GM12878 (cell line): ENCODE measurements around the gene RHOB. TPM values are rescaled to one million over a fixed set of nuclear protein-coding genes. Genes with fewer than 3 reads are reported as not detected.
A peak's percentile ranks its signal among the peaks of the same experiment; 100 is the strongest.

Experiments
- ATAC-seq: fragments of 200-7000 bp; cut with Tn5 transposase; 3 replicates; pipeline ENCODE4 v1.9.1; 2020; ENCODE audit warnings: mild to moderate bottlenecking, moderate library complexity
- BruUV-seq: library from RNA; stranded (reverse); fragments of 400-500 nt; replicated peaks from 2 replicates; lab custom pipeline; 2021; lab: Mats Ljungman, UMichigan
- CTCF ChIA-PET: fragments of 300-600 bp; sonication (Branson Sonifier 250); formaldehyde crosslinking; extraction: SDS; loops from one replicate; lab custom pipeline; 2021; ENCODE audit warnings: inconsistent platforms; lab: Yijun Ruan, JAX
- POLR2A ChIA-PET: fragments of 350-600 bp; formaldehyde crosslinking; extraction: SDS; loops from one replicate; lab custom pipeline; 2021; ENCODE audit warnings: inconsistent platforms; lab: Charles Lee
- RAD21 ChIA-PET: fragments of 300-600 bp; sonication (Branson Sonifier 250); formaldehyde crosslinking; loops from one replicate; lab custom pipeline; 2023; ENCODE audit warnings: antibody characterized with exemption; ENCODE audit not compliant: unreplicated experiment; lab: Charles Lee
- SMC1A ChIA-PET: fragments of 300-600 bp; sonication (Branson Sonifier 250); formaldehyde crosslinking; loops from one replicate; lab custom pipeline; 2023; ENCODE audit not compliant: unreplicated experiment, uncharacterized antibody; lab: Charles Lee
- DNase-seq: peaks from one replicate; pipeline ENCODE4 v3.0.0-alpha.2; 2011; ENCODE audit warnings: low read depth, low spot score
- FAIRE-seq: peaks from 3 replicates; lab custom pipeline; 2011; peaks lifted over from hg19 to GRCh38; lab: Jason Lieb, UNC
- H2AFZ ChIP-seq: 2 replicates; pipeline ENCODE4 v1.6.0; 2011; ENCODE audit warnings: low read depth, low read length, control low read depth; ENCODE audit not compliant: control insufficient read depth
- H3K27ac ChIP-seq: 2 replicates; pipeline ENCODE4 v1.5.1; 2011; ENCODE audit warnings: control low read depth; ENCODE audit not compliant: control insufficient read depth, insufficient read depth
- H3K27me3 ChIP-seq, 2 experiments: replicated peaks in 1 of 2; 2 replicates each; pipeline versions ENCODE4 v1.6.0 to v1.6.1; 2011; ENCODE audit warnings: low read length in 1 of 2; ENCODE audit not compliant: control insufficient read depth in 2 of 2, insufficient read depth in 2 of 2
- H3K36me3 ChIP-seq, 2 experiments: 2 replicates each; pipeline ENCODE4 v1.5.1; 2011; ENCODE audit warnings: low read length in 1 of 2; ENCODE audit not compliant: control insufficient read depth in 2 of 2, insufficient read depth in 2 of 2
- H3K4me1 ChIP-seq: 2 replicates; pipeline ENCODE4 v1.6.1; 2011; ENCODE audit warnings: mild to moderate bottlenecking, low read length, moderate library complexity, mixed read lengths; ENCODE audit not compliant: control insufficient read depth, insufficient read depth
- H3K4me2 ChIP-seq: 2 replicates; pipeline ENCODE4 v1.6.0; 2011; ENCODE audit warnings: control low read depth; ENCODE audit not compliant: control insufficient read depth, insufficient read depth
- H3K4me3 ChIP-seq: fragments of 200-600 bp; sonication (generic); 2 replicates; pipeline ENCODE4 v1.5.1; 2016
- H3K79me2 ChIP-seq: 2 replicates; pipeline ENCODE4 v1.6.0; 2011; ENCODE audit warnings: low read length; ENCODE audit not compliant: control insufficient read depth, insufficient read depth
- H3K9ac ChIP-seq: 2 replicates; pipeline ENCODE4 v1.8.0; 2011; ENCODE audit warnings: low read length, control low read depth, mixed read lengths; ENCODE audit not compliant: control insufficient read depth, insufficient read depth
- H3K9me3 ChIP-seq: replicated peaks from 3 replicates; pipeline ENCODE4 v1.5.1; 2011; ENCODE audit warnings: mild to moderate bottlenecking, low read length; ENCODE audit not compliant: control insufficient read depth, insufficient read depth
- H4K20me1 ChIP-seq: 2 replicates; pipeline ENCODE4 v1.6.0; 2011; ENCODE audit not compliant: control insufficient read depth, insufficient read depth
- ASH2L ChIP-seq: fragments of 300-600, 200-600 bp; sonication (generic); IDR thresholded peaks from 2 replicates; pipeline ENCODE4 v1.6.1; 2017; ENCODE audit warnings: low read depth, mild to moderate bottlenecking, borderline replicate concordance
- ATF7 ChIP-seq: fragments of 450-650 bp; IDR thresholded peaks from 2 replicates; pipeline ENCODE4 v1.6.1; 2016; ENCODE audit warnings: low read depth, mild to moderate bottlenecking
- BMI1 ChIP-seq: fragments of 450-650 bp; IDR thresholded peaks from 2 replicates; pipeline ENCODE4 v1.6.1; 2016; ENCODE audit warnings: mild to moderate bottlenecking, moderate library complexity, borderline replicate concordance
- BRCA1 ChIP-seq: IDR thresholded peaks from 2 replicates; pipeline ENCODE4 v1.6.1; 2011; ENCODE audit warnings: low read depth, low read length, improper control_type of control experiment
- CBX5 ChIP-seq: sonication (generic); IDR thresholded peaks from 2 replicates; pipeline ENCODE4 v1.6.1; 2016; ENCODE audit warnings: low read depth, moderate library complexity, mild to moderate bottlenecking, inconsistent platforms
- CHD1 ChIP-seq: IDR thresholded peaks from 2 replicates; pipeline ENCODE4 v1.6.1; 2012; ENCODE audit warnings: low read depth, low read length, improper control_type of control experiment
- DPF2 ChIP-seq: fragments of 450-650 bp; IDR thresholded peaks from 2 replicates; pipeline ENCODE4 v1.6.1; 2017; ENCODE audit warnings: mild to moderate bottlenecking
- FOXM1 ChIP-seq: IDR thresholded peaks from 2 replicates; pipeline ENCODE4 v1.6.1; 2012; ENCODE audit warnings: low read depth, mild to moderate bottlenecking, inconsistent platforms, low read length, moderate library complexity
- GATAD2B ChIP-seq: fragments of 450-650 bp; conservative IDR thresholded peaks from 2 replicates; pipeline ENCODE4 v1.6.1; 2017; ENCODE audit warnings: low read depth, mild to moderate bottlenecking, moderate library complexity
- HDAC2 ChIP-seq: fragments of 200-600 bp; sonication (generic); IDR thresholded peaks from 2 replicates; pipeline ENCODE4 v1.6.1; 2017
- KAT2A ChIP-seq: conservative IDR thresholded peaks from 2 replicates; pipeline ENCODE4 v1.6.1; 2011; ENCODE audit warnings: low read depth, low read length; ENCODE audit not compliant: control insufficient read depth
- MEF2A ChIP-seq: IDR thresholded peaks from 2 replicates; pipeline ENCODE4 v1.6.1; 2011; ENCODE audit warnings: low read depth, mild to moderate bottlenecking, low read length, moderate library complexity; ENCODE audit not compliant: insufficient read depth
- MEF2B ChIP-seq: fragments of 450-650 bp; IDR thresholded peaks from 2 replicates; pipeline ENCODE4 v1.6.1; 2018; ENCODE audit warnings: mild to moderate bottlenecking, moderate library complexity; ENCODE audit not compliant: partially characterized antibody, poor library complexity, severe bottlenecking
- MLLT1 ChIP-seq: fragments of 450-650 bp; IDR thresholded peaks from 2 replicates; pipeline ENCODE4 v1.6.1; 2016; ENCODE audit warnings: mild to moderate bottlenecking
- NBN ChIP-seq: fragments of 450-650 bp; IDR thresholded peaks from 2 replicates; pipeline ENCODE4 v1.6.1; 2016
- NR2C2 ChIP-seq: IDR thresholded peaks from 2 replicates; pipeline ENCODE4 v1.6.1; 2011; ENCODE audit warnings: borderline replicate concordance, low read depth; ENCODE audit not compliant: control insufficient read depth, insufficient read length
- NR2F1 ChIP-seq: fragments of 450-650 bp; conservative IDR thresholded peaks from 2 replicates; pipeline ENCODE4 v1.6.1; 2017; ENCODE audit warnings: mild to moderate bottlenecking
- PAX5 ChIP-seq: IDR thresholded peaks from 2 replicates; pipeline ENCODE4 v1.6.1; 2011; ENCODE audit warnings: low read depth, low read length, borderline replicate concordance
- PML ChIP-seq: IDR thresholded peaks from 2 replicates; pipeline ENCODE4 v1.6.1; 2012; ENCODE audit warnings: low read length, inconsistent platforms
- POLR2A ChIP-seq: IDR thresholded peaks from 2 replicates; pipeline ENCODE4 v1.6.1; 2011; ENCODE audit warnings: low read depth, mild to moderate bottlenecking, low read length
- RBBP5 ChIP-seq: fragments of 200-600 bp; sonication (generic); conservative IDR thresholded peaks from 2 replicates; pipeline ENCODE4 v1.6.1; 2016
- RUNX3 ChIP-seq: IDR thresholded peaks from 2 replicates; pipeline ENCODE4 v1.6.1; 2012; ENCODE audit warnings: low read length, inconsistent platforms
- SREBF1 ChIP-seq: IDR thresholded peaks from 2 replicates; pipeline ENCODE4 v1.6.1; 2012; ENCODE audit warnings: mild to moderate bottlenecking, low read length
- SUPT20H ChIP-seq: IDR thresholded peaks from 2 replicates; pipeline ENCODE4 v1.6.1; 2011; ENCODE audit warnings: low read depth, mild to moderate bottlenecking, low read length, moderate library complexity, borderline replicate concordance; ENCODE audit not compliant: control insufficient read depth
- TCF3 ChIP-seq: IDR thresholded peaks from 2 replicates; pipeline ENCODE4 v1.6.1; 2012; ENCODE audit warnings: low read depth, mild to moderate bottlenecking, low read length, borderline replicate concordance; ENCODE audit not compliant: insufficient read depth
- WGBS: methylation state at CpG from one replicate; pipeline ENCODE4 v1.1.6; 2016; ENCODE audit warnings: low lambda C conversion rate; ENCODE audit not compliant: insufficient replicate concordance, insufficient coverage; ENCODE audit errors: missing lambda C conversion rate; 5-methylcytosine and 5-hydroxymethylcytosine counted together
- in situ Hi-C: fragments of 300-500 bp; cut with MboI; formaldehyde crosslinking; loops from 9 replicates; pipeline ENCODE4 v1.14.3; 2018; ENCODE audit warnings: mixed read lengths
- intact Hi-C: fragments of 100-400 bp; cut with micrococcal nuclease; formaldehyde crosslinking; loops from one replicate; pipeline ENCODE4 v1.14.2; 2022; ENCODE audit not compliant: unreplicated experiment
- polyA plus RNA-seq, 11 experiments: library from polyadenylated mRNA; depleted of rRNA in 4 of 11; unstranded in 6 of 11; stranded (reverse) in 5 of 11; fragments of >200 nt; fragmentation: Nextera tagmentation in 4 of 11; fragmentation: Illumina TruSeq in 1 of 11; extraction: Ambion mirVana in 4 of 11; extraction: Trizol in 1 of 11; gene quantifications; 1 replicate in 1 of 11; 2 replicates in 10 of 11; pipeline versions ENCODE4 v1.2.1 to v1.2.3, GENCODE V29; 2011 to 2016; ENCODE audit warnings: inconsistent platforms in 2 of 11, missing spikeins in 2 of 11, low read depth in 1 of 11
- total RNA-seq, 4 experiments: library from RNA; depleted of rRNA in 3 of 4; stranded (reverse); fragments of >200 nt in 3 of 4; fragmentation: Illumina TruSeq in 1 of 4; extraction: Trizol in 1 of 4; gene quantifications; 2 replicates each; pipeline versions ENCODE4 v1.2.1 to v1.2.3, GENCODE V29; 2013 to 2021

Gene RHOB
- total and polyA plus RNA-seq, 10 of the 15 experiments (the other 5 are each of a cell fraction or from before 2014, with no cell fraction given): 0.03 to 4.5 (median 1.2) TPM

GRCh38 chr2:20424300-20425290 is 22.3 kb upstream of the RHOB start:
- ATAC-seq (peak; percentile 76), FAIRE-seq (peak; percentile 88), DNase-seq (peak; percentile 57)
- peak overlapping the region; percentile 17; the same call in 1 of the 2 replicates for H3K4me3 ChIP-seq
- H4K20me1 ChIP-seq: no peaks in the 10 kb centered on the region
- H3K27me3 ChIP-seq: no peaks in the 10 kb centered on the region
- intact Hi-C loops: no loop called here
- in situ Hi-C loops: loop anchor here (25.0 kb wide), 1 partner anchor 538 kb away; no protein-coding TSS in a partner anchor
- RAD21 ChIA-PET: interaction anchor here (0.8 to 6.1 kb wide), 10 partner anchors 9 to 237 kb away, joined by 3 to 44 read pairs (median 5); partner anchors contain the start of genes HS1BP3, RHOB and SDC1
- H3K79me2 ChIP-seq: no peaks in the 10 kb centered on the region
- H3K4me1 ChIP-seq: peaks cover 34% of the 10 kb centered on the region
- CTCF ChIA-PET: interaction anchor here (0.7 to 10.6 kb wide), 16 partner anchors 10 to 227 kb away, joined by 3 to 148 read pairs (median 5); partner anchors contain the start of gene RHOB
- WGBS: 23% methylated on average over 15 of the region's 15 CpGs
- H3K4me2 ChIP-seq: peak overlapping the region; percentile 64
- no peaks in the 10 kb centered on the region for H3K36me3 ChIP-seq
- H2AFZ ChIP-seq: peak overlapping the region; percentile 68
- POLR2A ChIA-PET: interaction anchor here (0.5 to 1.7 kb wide), 5 partner anchors 11 to 87 kb away, joined by 3 to 6 read pairs (median 4); partner anchors contain the start of gene RHOB
- SMC1A ChIA-PET: interaction anchor here (0.6 to 4.6 kb wide), 12 partner anchors 12 to 539 kb away, joined by 3 to 46 read pairs (median 3); partner anchors contain the start of gene RHOB
- peak overlapping the region; percentile 68 for H3K27ac ChIP-seq
- H3K9me3 ChIP-seq: no peaks in the 10 kb centered on the region
- H3K9ac ChIP-seq: peak overlapping the region; percentile 45; the same call in 1 of the 2 replicates
- no TSS peak for BruUV-seq
- 0 out of 2 replicates have a peak, but pooled peaks have one; percentile 38 for TF ChIP-seq GATAD2B
- TF ChIP-seq ATF7: no peak
- TF ChIP-seq ASH2L: no peak
- TF ChIP-seq MEF2A: 0 out of 2 replicates have a peak, but pooled peaks have one; percentile 42
- TF ChIP-seq TCF3: no peak
- TF ChIP-seq NR2C2: no peak
- TF ChIP-seq CHD1: no peak
- TF ChIP-seq MEF2B: peak; percentile 57
- TF ChIP-seq NBN: 0 out of 2 replicates have a peak, but pooled peaks have one; percentile 30
- TF ChIP-seq BRCA1: no peak
- no peak for TF ChIP-seq HDAC2
- peak; percentile 38; the same call in 1 of the 2 replicates for TF ChIP-seq MLLT1
- TF ChIP-seq NR2F1: peak; percentile 54; the same call in 1 of the 2 replicates
- TF ChIP-seq CBX5: no peak
- TF ChIP-seq SREBF1: no peak
- TF ChIP-seq PML: no peak
- TF ChIP-seq FOXM1: no peak
- 0 out of 2 replicates have a peak, but pooled peaks have one; percentile 32 for TF ChIP-seq POLR2A
- no peak for TF ChIP-seq RBBP5
- TF ChIP-seq PAX5: peak; percentile 56; the same call in 1 of the 2 replicates
- TF ChIP-seq BMI1: no peak
- peak; percentile 94 for TF ChIP-seq RUNX3
- TF ChIP-seq SUPT20H: no peak
- peak; percentile 48; the same call in 1 of the 2 replicates for TF ChIP-seq DPF2
- no peak for TF ChIP-seq KAT2A
